Left kidney (tissue), 8 donors: Measurements from ENCODE around the gene GYS1. TPM values are rescaled to one million over a fixed set of nuclear protein-coding genes. Genes with fewer than 3 reads are reported as not detected.
"Not testable (repeated sequence)": the region's sequence is repeated elsewhere in the genome, so short reads cannot be mapped to it uniquely, and the experiment has no call there.

Experiments used
- DNase-seq: peaks from one replicate; pipeline ENCODE4 v3.0.0-alpha.2; 2013
- long read RNA-seq, 8 donors: transcript quantifications; one replicate each; lab custom pipeline, GENCODE V29; 2026
- polyA plus RNA-seq: library from polyadenylated mRNA; unstranded; fragments of 120-200 nt; gene quantifications from one replicate; pipeline ENCODE4 v1.2.1, GENCODE V29; 2013; ENCODE audit not compliant: insufficient read length

GYS1 gene
- polyA plus RNA-seq = 52.2 TPM
- long read RNA-seq, donor 1, transcript GYS1-202 (16 exons, 3,574 nt) = major isoform, 11 of 349 reads
- long read RNA-seq, donor 1, partial matches to known transcripts = 250 of 349 reads
- long read RNA-seq, donor 1, other reads (novel, unspliced or antisense) = 88 of 349 reads
- long read RNA-seq, donor 2, partial matches to known transcripts = 0 of 3 reads
- long read RNA-seq, donor 2, other reads (novel, unspliced or antisense) = 0 of 3 reads
- long read RNA-seq, donor 3, partial matches to known transcripts = 25 of 31 reads
- long read RNA-seq, donor 3, other reads (novel, unspliced or antisense) = 0 of 31 reads
- long read RNA-seq, donor 4 = 0 reads
- long read RNA-seq, donor 5, transcript GYS1-202 (16 exons, 3,574 nt) = major isoform, 9 of 10 reads
- long read RNA-seq, donor 5, partial matches to known transcripts = 0 of 10 reads
- long read RNA-seq, donor 5, other reads (novel, unspliced or antisense) = 0 of 10 reads
- long read RNA-seq, donor 6, partial matches to known transcripts = 0 of 2 reads
- long read RNA-seq, donor 6, other reads (novel, unspliced or antisense) = 0 of 2 reads
- long read RNA-seq, donor 7, transcript GYS1-202 (16 exons, 3,574 nt) = major isoform, 13 of 494 reads
- long read RNA-seq, donor 7, partial matches to known transcripts = 329 of 494 reads
- long read RNA-seq, donor 7, other reads (novel, unspliced or antisense) = 152 of 494 reads
- long read RNA-seq, donor 8, partial matches to known transcripts = 0 of 2 reads
- long read RNA-seq, donor 8, other reads (novel, unspliced or antisense) = 0 of 2 reads

DNA sequence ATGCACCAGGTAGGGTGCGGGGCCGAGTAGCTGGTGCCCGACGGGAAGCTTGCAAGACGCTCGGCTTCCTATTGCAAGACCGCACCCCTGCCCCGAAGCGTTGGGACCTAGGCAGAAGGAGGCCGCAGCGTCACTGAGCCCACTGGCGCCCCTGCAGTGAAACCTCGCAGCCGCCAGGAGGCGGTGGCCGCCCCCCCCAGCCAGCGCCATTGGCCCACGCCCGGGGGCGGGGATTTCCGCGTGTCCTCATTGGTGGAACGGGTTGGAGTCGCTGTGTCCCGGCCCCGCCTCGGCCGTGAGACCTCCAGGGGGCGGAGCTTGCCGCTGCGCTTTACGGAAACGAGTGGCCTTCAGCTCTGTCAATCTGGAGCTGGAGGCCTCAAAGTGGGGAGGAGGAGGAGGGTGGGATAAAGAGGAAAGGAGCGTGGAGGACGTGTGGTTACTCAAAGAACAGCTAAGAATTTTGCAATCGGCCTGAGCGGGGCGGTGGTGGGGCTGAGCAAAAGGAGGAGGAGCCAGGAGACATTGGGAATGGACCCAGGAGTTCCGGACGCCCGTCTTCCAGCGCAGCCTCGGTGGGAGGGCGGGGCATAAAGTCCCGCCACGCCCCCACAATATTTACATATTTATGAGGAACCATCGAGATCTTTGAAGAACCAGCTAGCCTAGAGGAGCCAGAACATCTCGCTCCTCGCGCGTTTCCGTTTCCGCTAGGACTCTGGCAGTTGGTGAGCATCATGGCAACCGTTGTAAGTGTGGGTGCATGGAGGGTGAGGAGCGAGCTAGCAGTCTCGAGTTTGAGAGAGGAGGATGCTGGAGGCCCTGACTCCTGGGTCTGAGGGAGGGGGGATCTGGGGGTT lies at the start of gene GYS1, which contains the start of gene RUVBL2:
Gene GYS1 (minus strand): TSS at position 135 of the 860 bp plus-strand sequence. CDS start 197 bp downstream, outside the sequence.
Gene RUVBL2 (plus strand): TSS at position 713 of the 860 bp plus-strand sequence. CDS start 25 bp downstream, at position 738.
- peak; percentile 99 for DNase-seq

DNA sequence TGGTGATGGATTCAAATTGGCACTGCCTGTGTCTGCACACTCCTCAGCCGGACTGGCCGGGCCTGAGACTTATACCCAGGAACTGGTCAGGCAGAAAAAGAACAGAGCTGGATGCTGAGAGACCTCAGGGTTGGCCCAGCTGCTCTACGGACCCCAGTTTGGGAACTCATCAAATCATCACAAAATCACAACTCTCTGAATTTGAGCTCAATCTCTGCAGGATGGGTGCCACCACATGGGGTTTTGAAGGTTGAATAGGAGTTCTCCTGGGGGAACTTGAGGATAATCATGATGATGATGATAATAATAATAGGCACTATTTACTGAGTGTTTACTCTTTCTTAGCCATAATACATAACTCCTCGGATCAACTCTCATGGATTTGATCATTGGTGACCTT lies 49.6 kb upstream of the GYS1 start:
- DNase-seq = not testable (repeated sequence)

DNA sequence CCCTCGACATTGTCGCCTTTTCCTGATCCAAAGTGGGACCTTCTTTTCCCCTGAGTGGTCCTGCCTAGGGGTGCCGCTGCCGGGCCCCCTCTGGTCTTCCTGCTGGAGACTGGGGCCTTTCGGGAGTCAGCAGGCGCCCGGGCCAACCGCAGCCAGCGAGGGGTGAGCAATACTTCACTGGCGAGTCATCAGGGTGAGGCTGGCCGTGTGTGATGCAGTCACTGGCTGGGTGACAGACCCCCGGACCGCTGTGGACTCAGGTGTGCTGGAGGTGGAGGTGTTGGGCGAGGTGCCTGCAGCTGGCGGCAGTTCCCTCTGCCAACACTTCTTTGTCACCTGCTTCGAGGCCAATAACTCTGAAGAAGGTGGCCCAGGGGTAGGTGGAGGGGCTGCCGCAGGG lies 49.1 kb upstream of the GYS1 start:
- no peak for DNase-seq

DNA sequence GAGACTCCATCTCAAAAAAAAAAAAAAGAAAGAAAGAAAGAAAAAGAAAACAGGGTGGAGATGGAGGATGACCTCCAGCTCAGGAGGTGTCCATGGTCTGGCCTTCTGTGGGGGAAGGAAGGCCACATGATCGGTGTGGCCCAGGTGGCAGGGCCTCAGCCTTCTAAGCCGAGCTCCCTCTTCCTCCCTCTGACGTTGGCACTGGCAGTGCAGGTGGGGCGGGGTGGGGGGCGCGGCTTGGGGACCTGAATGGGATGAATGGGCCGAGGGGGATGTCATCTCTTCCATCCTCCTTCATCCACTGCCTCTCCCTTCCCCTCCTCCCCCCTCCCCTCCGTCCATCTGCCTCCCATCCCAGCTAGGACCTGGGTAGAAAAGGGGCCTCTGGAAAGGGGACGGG lies 46.6 kb upstream of the GYS1 start:
- not testable (repeated sequence) for DNase-seq

DNA sequence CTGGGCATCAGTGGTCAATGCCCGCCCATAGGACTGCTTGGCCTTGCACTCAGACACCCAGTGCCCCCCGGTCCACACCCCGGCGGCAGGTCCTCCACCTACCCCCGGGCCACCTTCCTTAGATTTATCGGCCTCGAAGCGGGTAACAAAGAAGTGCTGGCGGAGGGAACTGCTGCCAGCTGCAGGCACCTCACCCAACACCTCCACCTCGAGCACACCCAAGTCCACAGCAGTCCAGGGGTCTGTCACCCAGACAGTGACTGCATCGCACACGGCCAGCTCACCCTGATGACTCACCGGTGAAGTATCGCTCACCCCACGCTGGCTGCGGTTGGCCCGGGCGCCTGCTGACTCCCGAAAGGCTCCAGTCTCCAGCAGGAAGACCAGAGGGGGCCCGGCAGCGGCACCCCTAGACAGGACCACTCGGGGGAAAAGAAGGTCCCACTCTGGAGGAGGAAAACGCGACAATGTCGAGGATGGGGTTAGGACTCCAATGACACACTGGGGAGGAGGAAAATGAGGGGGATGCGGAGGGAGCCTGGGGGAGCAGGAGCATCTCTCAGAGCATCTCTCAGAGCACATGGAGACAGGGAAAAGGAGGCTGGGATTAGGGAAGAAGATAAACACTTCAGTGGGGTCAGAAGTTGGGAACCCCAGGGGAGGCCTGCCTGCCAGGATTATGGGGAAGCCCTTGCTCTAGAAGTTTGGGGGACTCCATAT lies 45.6 kb upstream of the GYS1 start:
- DNase-seq = not testable (repeated sequence)

DNA sequence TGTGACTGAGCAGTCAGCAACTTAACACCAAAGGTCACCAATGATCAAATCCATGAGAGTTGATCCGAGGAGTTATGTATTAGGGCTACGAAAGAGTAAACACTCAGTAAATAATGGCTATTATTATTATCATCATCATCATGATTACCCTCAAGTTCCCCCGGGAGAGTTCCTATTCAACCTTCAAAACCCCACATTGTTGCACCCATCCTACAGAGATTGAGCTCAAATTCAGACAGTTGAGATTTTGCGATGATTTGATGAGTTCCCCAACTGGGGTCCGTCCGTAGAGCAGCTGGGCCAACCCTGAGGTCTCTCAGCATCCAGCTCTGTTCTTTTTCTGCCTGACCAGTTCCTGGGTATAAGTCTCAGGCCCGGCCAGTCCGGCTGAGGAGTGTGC lies 45.0 kb upstream of the GYS1 start:
- not testable (repeated sequence) for DNase-seq

DNA sequence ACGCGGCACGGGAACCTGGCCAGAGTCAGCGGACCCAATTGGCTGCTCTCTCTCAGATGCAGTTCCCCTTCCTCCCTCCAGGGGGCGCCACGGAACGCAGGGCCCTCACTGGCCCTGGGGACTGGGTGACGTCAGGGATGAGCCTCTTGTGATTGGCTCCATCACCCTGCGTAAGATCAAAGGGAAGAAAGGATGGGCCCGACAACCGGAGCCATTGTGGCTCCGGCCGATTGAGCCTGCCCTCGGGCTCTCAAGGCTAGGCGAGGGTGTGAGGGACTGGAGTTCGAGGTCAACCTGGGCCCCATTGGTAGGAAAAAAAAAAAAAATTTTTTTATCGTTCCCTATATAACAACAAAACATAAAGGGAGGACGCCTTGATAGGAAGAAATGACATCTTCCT lies 43.7 kb upstream of the GYS1 start, which contains the start of gene CGB1:
Gene CGB1 (minus strand): TSS at position 81 of the 400 bp plus-strand sequence. CDS start 184 bp downstream, outside the sequence.
- DNase-seq = not testable (repeated sequence)

DNA sequence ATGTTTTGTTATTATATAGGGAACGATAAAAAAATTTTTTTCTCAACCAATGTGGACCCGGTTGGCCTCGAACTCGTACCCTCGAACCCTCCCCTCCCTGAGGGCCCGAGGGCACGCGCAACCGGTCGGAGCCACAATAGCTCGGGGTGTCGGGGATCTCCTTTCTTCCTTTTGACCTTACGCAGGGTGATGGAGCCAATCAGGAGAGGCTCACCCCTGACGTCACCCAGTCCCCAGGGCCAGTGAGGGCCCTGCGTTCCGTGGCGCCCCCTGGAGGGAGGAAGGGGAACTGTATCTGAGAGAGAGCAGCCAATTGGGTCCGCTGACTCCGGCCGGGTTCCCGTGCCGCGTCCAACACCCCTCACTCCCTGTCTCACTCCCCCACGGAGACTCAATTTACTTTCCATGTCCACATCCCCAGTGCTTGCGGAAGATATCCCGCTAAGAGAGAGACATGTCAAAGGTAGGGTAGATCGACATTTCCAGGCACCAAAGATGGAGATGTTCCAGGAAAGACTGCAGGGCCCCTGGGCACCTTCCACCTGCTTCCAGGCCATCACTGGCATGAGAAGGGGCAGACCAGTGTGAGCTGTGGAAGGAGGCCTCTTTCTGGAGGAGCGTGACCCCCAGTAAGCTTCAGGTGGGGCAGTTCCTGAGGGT lies 38.7 kb upstream of the GYS1 start, which contains the start of gene CGB2:
Gene CGB2 (plus strand): TSS at position 249 of the 660 bp plus-strand sequence. CDS start 206 bp downstream, at position 455.
- DNase-seq = not testable (repeated sequence)

DNA sequence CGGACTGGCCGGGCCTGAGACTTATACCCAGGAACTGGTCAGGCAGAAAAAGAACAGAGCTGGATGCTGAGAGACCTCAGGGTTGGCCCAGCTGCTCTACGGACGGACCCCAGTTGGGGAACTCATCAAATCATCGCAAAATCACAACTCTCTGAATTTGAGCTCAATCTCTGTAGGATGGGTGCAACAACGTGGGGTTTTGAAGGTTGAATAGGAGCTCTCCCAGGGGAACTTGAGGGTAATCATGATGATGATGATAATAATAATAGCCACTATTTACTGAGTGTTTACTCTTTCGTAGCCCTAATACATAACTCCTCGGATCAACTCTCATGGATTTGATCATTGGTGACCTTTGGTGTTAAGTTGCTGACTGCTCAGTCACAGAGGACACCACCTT lies 37.2 kb upstream of the GYS1 start:
- DNase-seq = not testable (repeated sequence)

DNA sequence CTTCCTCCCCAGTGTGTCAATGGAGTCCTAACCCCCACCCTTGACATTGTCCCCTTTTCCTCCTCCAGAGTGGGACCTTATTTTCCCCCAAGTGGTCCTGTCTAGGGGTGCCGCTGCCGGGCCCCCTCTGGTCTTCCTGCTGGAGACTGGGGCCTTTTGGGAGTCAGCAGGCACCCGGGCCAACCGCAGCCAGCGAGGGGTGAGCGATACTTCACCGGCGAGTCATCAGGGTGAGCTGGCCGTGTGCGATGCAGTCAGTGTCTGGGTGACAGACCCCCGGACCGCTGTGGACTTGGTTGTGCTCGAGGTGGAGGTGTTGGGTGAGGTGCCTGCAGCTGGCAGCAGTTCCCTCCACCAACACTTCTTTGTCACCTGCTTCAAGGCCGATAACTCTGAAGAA lies 36.6 kb upstream of the GYS1 start:
- not testable (repeated sequence) for DNase-seq

DNA sequence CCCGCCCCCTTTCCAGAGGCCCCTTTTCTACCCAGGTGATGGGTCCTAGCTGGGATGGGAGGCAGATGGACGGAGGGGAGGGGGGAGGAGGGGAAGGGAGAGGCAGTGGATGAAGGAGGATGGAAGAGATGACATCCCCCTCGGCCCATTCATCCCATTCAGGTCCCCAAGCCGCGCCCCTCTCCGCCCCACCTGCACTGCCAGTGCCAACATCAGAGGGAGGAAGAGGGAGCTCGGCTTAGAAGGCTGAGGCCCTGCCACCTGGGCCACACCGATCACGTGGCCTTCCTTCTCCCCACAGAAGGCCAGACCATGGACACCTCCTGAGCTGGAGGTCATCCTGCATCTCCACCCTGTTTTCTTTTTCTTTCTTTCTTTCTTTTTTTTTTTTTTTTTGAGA lies 35.6 kb upstream of the GYS1 start:
- DNase-seq = not testable (repeated sequence)

DNA sequence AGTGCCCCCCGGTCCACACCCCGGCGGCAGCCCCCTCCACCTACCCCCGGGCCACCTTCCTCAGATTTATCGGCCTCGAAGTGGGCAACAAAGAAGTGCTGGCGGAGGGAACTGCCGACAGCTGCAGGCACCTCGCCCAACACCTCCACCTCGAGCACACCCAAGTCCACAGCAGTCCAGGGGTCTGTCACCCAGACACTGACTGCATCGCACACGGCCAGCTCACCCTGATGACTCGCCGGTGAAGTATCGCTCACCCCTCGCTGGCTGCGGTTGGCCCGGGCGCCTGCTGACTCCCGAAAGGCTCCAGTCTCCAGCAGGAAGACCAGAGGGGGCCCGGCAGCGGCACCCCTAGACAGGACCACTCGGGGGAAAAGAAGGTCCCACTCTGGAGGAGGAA lies 32.5 kb upstream of the GYS1 start:
- DNase-seq = not testable (repeated sequence)

DNA sequence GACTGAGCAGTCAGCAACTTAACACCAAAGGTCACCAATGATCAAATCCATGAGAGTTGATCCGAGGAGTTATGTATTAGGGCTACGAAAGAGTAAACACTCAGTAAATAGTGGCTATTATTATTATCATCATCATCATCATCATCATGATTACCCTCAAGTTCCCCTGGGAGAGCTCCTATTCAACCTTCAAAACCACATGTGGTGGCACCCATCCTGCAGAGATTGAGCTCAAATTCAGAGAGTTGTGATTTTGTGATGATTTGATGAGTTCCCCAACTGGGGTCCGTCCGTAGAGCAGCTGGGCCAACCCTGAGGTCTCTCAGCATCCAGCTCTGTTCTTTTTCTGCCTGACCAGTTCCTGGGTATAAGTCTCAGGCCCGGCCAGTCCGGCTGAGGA lies 32.0 kb upstream of the GYS1 start:
- not testable (repeated sequence) for DNase-seq

DNA sequence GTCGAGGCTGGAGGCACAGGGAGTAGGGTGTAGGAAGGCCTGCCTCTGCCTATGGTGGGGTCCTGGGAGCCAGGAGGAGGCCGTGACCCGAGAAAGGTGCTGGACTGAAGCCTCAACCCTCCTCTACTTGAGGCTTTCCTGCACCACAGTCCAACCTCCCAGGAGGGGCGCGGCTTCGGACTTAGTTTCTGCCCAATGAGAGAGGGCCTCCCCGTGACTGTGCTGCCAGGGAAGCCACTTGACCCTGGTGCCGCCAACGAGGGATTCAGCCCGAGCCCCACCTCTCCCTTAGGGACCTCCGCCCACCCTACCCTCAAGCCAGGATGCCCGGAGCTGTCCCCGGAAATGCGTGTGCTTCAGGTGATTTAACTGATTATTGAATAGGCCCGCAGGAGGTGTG lies 31.1 kb upstream of the GYS1 start, which contains the start of gene CGB3:
Gene CGB3 (minus strand): TSS at position 101 of the 400 bp plus-strand sequence. CDS start 362 bp downstream, outside the sequence.
- DNase-seq = not testable (repeated sequence)

DNA sequence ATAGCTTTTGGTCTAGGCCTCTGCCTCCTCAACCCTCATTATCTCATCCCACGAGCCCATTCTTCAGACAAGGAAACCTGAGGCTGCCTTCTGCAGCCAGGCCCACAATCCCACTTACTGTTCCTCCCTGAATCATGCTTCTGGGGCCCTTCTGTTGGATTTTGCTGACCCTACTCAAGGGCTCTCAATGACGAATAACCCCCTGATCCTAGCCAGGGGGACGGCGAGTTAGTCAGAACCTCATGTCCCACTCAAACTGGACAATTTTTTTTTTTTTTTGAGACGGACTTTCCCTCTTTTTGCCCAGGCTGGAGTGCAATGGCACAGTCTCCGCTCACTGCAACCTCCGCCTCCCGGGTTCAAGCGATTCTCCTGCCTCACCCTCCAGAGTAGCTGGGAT lies 29.0 kb upstream of the GYS1 start:
- no peak for DNase-seq

DNA sequence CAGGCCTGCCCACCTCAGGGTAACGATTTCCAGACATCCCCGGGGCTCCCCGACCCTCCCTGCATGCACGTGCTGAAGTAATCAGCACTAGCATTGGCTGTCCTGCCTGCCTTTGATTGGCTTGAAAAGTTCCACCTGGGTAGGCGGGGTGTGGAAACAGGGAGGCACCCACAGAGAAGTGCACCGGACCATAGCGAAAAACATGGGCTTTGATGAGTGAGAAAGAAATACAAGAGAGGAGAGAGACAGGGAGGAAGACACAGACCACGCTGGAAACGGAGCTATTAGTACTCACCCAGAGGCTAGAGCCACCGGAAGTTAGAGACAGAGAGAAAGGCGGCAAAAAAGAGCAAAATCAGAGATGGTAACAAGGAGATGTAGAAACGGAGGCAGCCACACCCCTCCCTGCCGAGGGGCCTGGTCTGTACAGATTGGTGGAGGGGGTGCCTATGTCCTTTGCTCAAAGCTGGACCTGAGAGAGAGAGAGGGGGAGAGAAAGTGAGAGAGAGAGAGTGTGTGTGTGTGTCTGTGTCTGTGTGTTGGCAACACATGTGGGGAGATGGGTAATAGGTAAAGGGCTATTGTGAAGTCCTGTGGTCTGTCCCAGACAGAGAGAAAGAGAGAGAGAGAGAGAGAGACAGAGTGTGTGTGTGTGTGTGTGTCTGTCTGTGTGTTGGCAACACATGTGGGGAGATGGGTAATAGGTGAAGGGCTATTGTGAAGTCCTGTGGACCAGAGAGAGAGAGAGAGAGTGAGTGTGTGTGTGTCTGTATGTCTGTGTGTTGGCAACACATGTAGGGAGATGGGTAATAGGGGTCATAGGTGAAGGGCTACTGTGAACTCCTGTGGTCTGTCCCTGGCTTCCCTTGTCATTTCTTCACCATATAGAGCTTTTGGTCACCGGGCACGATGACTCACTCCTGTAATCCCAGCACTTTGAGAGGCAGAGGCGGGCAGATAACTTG lies 28.1 kb upstream of the GYS1 start:
- DNase-seq = no peak

DNA sequence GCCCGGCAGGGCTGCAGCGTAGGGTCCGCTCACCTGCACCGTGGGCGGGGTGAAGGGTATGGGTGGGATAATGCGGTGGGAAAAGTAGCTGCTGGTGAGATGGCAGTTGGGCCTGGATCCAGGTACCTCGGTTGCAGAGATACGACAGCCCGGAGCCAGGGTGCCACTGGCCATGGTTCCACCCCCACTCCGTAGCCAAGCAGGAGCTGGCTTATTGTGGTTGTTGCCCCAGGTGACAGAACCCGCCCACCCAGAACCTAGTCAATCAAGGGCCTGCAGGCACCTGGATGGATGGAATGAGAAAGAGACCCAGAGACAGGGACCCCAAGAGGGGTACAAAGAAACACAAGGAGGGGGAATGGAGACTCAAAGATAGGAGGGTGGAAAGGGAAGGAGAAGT lies 27.2 kb upstream of the GYS1 start:
- no peak for DNase-seq

DNA sequence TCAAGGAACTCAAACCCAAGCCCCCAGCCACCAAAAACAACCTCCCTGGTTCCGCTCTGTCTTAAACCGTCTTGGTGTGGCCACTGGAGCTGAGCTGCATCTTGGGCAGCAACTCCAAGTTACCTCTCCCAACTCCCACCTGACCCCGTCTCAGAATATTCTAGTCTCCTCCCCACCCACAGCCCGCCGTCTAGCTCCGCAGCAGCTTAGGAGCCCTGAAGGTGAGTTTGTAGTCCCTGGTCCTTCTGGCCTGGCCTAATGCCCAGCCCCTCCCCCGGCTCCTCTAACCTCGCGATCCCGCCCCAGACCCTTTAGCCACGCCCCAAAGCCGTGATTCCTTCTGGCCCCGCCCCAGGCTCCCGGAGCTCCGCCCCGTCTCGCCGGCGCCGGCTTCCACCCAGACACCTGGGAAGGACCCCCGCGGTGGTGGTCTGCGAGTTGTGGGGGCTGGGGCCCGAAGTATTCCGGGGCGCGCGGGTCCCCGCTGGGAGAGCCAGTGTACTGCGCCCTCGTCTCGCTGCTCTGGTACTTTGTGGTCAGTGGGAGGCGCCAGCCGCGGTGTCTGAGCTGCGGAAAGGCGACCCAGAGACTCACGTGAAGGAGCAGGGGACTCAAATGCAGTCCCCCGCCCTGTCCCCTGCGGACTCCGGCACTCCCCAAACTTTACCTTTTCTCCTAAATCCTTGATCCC lies 26.3 kb upstream of the GYS1 start:
- no peak for DNase-seq
